MM.1S (cell line): Measurements from ENCODE around the gene MACROD2.

Experiments
- EZH2phosphoT487 ChIP-seq: fragments of 300-600 bp; sonication (generic); IDR thresholded peaks from 2 replicates; pipeline ENCODE4 v1.6.1; 2018; ENCODE audit warnings: antibody characterized with exemption, low read length
- TF ChIP-seq, protein P1 (sequence below): fragments of 300-600 bp; sonication (generic); IDR thresholded peaks from 2 replicates; pipeline ENCODE4 v1.5.1; 2016; ENCODE audit warnings: antibody characterized with exemption, low read length, mixed read lengths

GRCh38 chr20:14672066-14672465 is 676.8 kb downstream of the MACROD2 start:
- TF ChIP-seq, protein P1, sequence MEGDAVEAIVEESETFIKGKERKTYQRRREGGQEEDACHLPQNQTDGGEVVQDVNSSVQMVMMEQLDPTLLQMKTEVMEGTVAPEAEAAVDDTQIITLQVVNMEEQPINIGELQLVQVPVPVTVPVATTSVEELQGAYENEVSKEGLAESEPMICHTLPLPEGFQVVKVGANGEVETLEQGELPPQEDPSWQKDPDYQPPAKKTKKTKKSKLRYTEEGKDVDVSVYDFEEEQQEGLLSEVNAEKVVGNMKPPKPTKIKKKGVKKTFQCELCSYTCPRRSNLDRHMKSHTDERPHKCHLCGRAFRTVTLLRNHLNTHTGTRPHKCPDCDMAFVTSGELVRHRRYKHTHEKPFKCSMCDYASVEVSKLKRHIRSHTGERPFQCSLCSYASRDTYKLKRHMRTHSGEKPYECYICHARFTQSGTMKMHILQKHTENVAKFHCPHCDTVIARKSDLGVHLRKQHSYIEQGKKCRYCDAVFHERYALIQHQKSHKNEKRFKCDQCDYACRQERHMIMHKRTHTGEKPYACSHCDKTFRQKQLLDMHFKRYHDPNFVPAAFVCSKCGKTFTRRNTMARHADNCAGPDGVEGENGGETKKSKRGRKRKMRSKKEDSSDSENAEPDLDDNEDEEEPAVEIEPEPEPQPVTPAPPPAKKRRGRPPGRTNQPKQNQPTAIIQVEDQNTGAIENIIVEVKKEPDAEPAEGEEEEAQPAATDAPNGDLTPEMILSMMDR = no peak
- no peak for TF ChIP-seq EZH2phosphoT487
